Thoracic aorta (tissue), 2 donors: ENCODE results near the gene FUT8. TPM values are rescaled to one million over a fixed set of nuclear protein-coding genes. Genes with fewer than 3 reads are reported as not detected.
"Not testable (repeated sequence)": the region's sequence is repeated elsewhere in the genome, so short reads cannot be mapped to it uniquely, and the experiment has no call there.

ENCODE experiments used
- ATAC-seq: fragments of 150-250 bp; one replicate; pipeline ENCODE4 v1.8.0; 2017; ENCODE audit warnings: low read depth; ENCODE audit not compliant: insufficient number of reproducible peaks, low FRiP score
- DNase-seq: peaks from one replicate; pipeline ENCODE4 v3.0.0-alpha.2; 2020; ENCODE audit warnings: low spot score
- H3K27ac ChIP-seq, 2 donors: fragments of 200-600 bp; sonication (generic); 1 replicate in 1 of 2; 2 replicates in 1 of 2; pipeline ENCODE4 v1.5.1; 2016; ENCODE audit warnings: mild to moderate bottlenecking in 2 of 2, moderate library complexity in 2 of 2
- H3K27me3 ChIP-seq: fragments of 200-600 bp; sonication (generic); replicated peaks from 2 replicates; pipeline ENCODE4 v1.6.0; 2016; ENCODE audit warnings: mild to moderate bottlenecking; ENCODE audit not compliant: insufficient read depth
- H3K36me3 ChIP-seq: fragments of 200-600 bp; sonication (generic); one replicate; pipeline ENCODE4 v1.5.1; 2016
- H3K4me1 ChIP-seq, 2 donors: fragments of 200-600 bp; sonication (generic); 1 replicate in 1 of 2; 2 replicates in 1 of 2; pipeline versions ENCODE4 v1.5.1 to v1.6.0; 2016; ENCODE audit warnings: low read depth in 2 of 2, mild to moderate bottlenecking in 1 of 2; ENCODE audit not compliant: control insufficient read depth in 1 of 2
- H3K4me3 ChIP-seq: fragments of 200-600 bp; sonication (generic); 2 replicates; pipeline ENCODE4 v1.5.1; 2016; ENCODE audit warnings: mild to moderate bottlenecking
- H3K9me3 ChIP-seq: fragments of 200-600 bp; sonication (generic); 2 replicates; pipeline ENCODE4 v1.5.1; 2016
- CTCF ChIP-seq: fragments of 200-600 bp; sonication (generic); IDR thresholded peaks from one replicate; pipeline ENCODE4 v1.5.1; 2019; ENCODE audit warnings: antibody characterized with exemption
- total RNA-seq, 2 donors: library from RNA; depleted of rRNA; stranded (reverse); fragments of >200 nt; gene quantifications; one replicate each; pipeline versions ENCODE4 v1.1.0 to v1.2.3, GENCODE V29; 2016

FUT8 gene
- total RNA-seq, 2 donors from 2014 or later = 22.3 to 23.4 TPM

GRCh38 chr14:65631040-65631439, 218.5 kb downstream of the FUT8 start:
- ATAC-seq (no peak), DNase-seq (no peak)
- H3K4me1 ChIP-seq = no peaks in the 10 kb centered on the region
- no peak overlapping the region for H3K27ac ChIP-seq
- TF ChIP-seq CTCF = no peak
- no peaks in the 10 kb centered on the region for H3K36me3 ChIP-seq
- no peaks in the 10 kb centered on the region for H3K27me3 ChIP-seq
- H3K4me3 ChIP-seq = no peak overlapping the region
- peaks cover 11% of the 10 kb centered on the region for H3K9me3 ChIP-seq

- DNase-seq (no peak), ATAC-seq (no peak)
- peaks cover 11% of the 10 kb centered on the region for H3K9me3 ChIP-seq
- H3K36me3 ChIP-seq = no peaks in the 10 kb centered on the region
- H3K27me3 ChIP-seq = no peaks in the 10 kb centered on the region
- no peak overlapping the region for H3K4me3 ChIP-seq
- TF ChIP-seq CTCF = no peak
- no peaks in the 10 kb centered on the region for H3K4me1 ChIP-seq
- H3K27ac ChIP-seq = no peak overlapping the region
Observed at GRCh38 chr14:65632487-65632886, 220.0 kb downstream of the FUT8 start.

GRCh38 chr14:65633666-65634065, 221.1 kb downstream of the FUT8 start:
- not testable (repeated sequence) for ATAC-seq, DNase-seq

GRCh38 chr14:65637780-65638179, 225.2 kb downstream of the FUT8 start:
- Histone ChIP-seq H3K36me3 (no peaks in the 10 kb centered on the region), H3K4me1 (no peaks in the 10 kb centered on the region), H3K9me3 (peaks cover 11% of the 10 kb centered on the region), H3K27me3 (no peaks in the 10 kb centered on the region), H3K4me3 (no peak overlapping the region), H3K27ac (no peak overlapping the region)
- DNase-seq (no peak), ATAC-seq (no peak)
- TF ChIP-seq CTCF = no peak

More at GRCh38 chr14:65633666-65634065, 221.1 kb downstream of the FUT8 start:
- not testable (repeated sequence) for H3K27me3 ChIP-seq, H3K36me3 ChIP-seq, H3K4me3 ChIP-seq, H3K27ac ChIP-seq, H3K4me1 ChIP-seq
- H3K9me3 ChIP-seq = peaks cover 11% of the 10 kb centered on the region

GRCh38 chr14:65639216-65639615, 226.7 kb downstream of the FUT8 start:
- no peak for ATAC-seq
- TF ChIP-seq CTCF = no peak

GRCh38 chr14:65650826-65651225, 238.3 kb downstream of the FUT8 start:
- no peaks in the 10 kb centered on the region for H3K9me3 ChIP-seq
- DNase-seq (no peak), ATAC-seq (no peak)
- no peaks in the 10 kb centered on the region for H3K36me3 ChIP-seq
- no peak overlapping the region for H3K4me3 ChIP-seq
- no peaks in the 10 kb centered on the region for H3K4me1 ChIP-seq
- H3K27ac ChIP-seq = no peak overlapping the region
- TF ChIP-seq CTCF = no peak
- H3K27me3 ChIP-seq = no peaks in the 10 kb centered on the region

More at GRCh38 chr14:65639216-65639615, 226.7 kb downstream of the FUT8 start:
- Histone ChIP-seq H3K4me1 (no peaks in the 10 kb centered on the region), H3K27me3 (no peaks in the 10 kb centered on the region), H3K36me3 (no peaks in the 10 kb centered on the region), H3K27ac (no peak overlapping the region), H3K9me3 (peaks cover 11% of the 10 kb centered on the region), H3K4me3 (no peak overlapping the region)
- no peak for DNase-seq
